ENCODE data around the gene METTL9. TPM values are rescaled to one million over a fixed set of nuclear protein-coding genes. Genes with fewer than 3 reads are reported as not detected.
A peak's percentile ranks its signal among the peaks of the same experiment; 100 is the strongest.
"Not testable (repeated sequence)": the region's sequence is repeated elsewhere in the genome, so short reads cannot be mapped to it uniquely, and the experiment has no call there.

Gene METTL9
- total RNA-seq, 2 donors from 2014 or later = 58.6 to 62.6 TPM

DNA sequence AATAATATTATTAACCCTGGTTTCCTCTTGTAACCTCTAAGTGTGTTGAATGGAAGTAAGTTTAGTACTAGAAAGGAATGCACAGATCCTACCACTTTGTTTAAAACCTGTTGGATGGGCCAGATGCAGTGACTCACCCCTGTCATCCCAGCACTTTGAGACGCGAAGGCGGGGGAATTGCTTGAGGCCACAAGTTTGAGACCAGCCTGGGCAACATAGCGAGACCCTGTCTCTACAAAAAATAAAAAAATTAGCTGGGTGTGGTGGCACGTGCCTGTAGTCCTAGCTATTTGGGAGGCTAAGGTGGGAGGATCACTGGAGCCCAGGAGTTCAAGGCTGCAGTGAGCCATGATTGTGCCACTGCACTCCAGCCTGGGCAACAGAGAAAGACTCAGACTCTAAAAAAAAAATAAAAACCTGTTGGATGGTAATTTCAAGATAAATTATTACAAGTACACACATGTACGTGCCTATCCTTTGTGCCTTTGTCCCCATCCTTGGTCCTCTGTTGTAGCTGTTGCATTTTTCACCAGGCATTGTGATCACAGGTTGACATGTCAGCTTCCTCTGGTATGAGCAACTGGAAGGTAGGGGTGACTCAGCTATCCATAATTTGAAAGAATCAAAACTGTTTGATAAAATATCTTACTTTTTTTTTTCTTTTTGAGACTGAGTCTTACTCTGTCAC lies 30.7 kb upstream of the METTL9 start:
- Histone ChIP-seq H3K9me3 (no peaks in the 10 kb centered on the region), H3K4me1 (no peaks in the 10 kb centered on the region), H3K27ac (no peak overlapping the region), H3K4me3 (no peak overlapping the region), H3K36me3 (no peaks in the 10 kb centered on the region), H3K27me3 (no peaks in the 10 kb centered on the region)
- DNase-seq (ENCODE audit: low spot score) = peak; percentile 53
- TF ChIP-seq, protein P1, sequence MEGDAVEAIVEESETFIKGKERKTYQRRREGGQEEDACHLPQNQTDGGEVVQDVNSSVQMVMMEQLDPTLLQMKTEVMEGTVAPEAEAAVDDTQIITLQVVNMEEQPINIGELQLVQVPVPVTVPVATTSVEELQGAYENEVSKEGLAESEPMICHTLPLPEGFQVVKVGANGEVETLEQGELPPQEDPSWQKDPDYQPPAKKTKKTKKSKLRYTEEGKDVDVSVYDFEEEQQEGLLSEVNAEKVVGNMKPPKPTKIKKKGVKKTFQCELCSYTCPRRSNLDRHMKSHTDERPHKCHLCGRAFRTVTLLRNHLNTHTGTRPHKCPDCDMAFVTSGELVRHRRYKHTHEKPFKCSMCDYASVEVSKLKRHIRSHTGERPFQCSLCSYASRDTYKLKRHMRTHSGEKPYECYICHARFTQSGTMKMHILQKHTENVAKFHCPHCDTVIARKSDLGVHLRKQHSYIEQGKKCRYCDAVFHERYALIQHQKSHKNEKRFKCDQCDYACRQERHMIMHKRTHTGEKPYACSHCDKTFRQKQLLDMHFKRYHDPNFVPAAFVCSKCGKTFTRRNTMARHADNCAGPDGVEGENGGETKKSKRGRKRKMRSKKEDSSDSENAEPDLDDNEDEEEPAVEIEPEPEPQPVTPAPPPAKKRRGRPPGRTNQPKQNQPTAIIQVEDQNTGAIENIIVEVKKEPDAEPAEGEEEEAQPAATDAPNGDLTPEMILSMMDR (IDR thresholded peaks at IDR 0.05) = no peak

DNA sequence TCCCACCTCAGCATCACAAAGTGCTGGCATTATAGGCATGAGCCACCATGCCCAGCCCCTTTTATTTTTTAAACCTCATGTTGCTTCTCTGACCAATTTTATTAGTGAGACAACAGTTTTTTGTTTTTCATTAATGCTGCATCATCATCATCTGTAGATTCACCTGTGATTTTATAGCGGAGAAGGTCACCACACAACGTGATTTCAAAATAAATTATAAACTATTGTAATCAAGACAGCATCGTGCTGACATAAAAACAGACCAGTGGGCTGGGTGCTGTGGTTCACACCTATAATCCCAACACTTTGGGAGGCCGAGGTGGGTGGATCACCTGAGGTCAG lies 28.7 kb upstream of the METTL9 start:
- H3K27ac ChIP-seq = no peak overlapping the region
- TF ChIP-seq, protein P1 (IDR thresholded peaks at IDR 0.05) = no peak
- H3K9me3 ChIP-seq = no peaks in the 10 kb centered on the region
- no peaks in the 10 kb centered on the region for H3K4me1 ChIP-seq
- no peaks in the 10 kb centered on the region for H3K27me3 ChIP-seq
- no peaks in the 10 kb centered on the region for H3K36me3 ChIP-seq
- DNase-seq (ENCODE audit: low spot score) = no peak
- no peak overlapping the region for H3K4me3 ChIP-seq

DNA sequence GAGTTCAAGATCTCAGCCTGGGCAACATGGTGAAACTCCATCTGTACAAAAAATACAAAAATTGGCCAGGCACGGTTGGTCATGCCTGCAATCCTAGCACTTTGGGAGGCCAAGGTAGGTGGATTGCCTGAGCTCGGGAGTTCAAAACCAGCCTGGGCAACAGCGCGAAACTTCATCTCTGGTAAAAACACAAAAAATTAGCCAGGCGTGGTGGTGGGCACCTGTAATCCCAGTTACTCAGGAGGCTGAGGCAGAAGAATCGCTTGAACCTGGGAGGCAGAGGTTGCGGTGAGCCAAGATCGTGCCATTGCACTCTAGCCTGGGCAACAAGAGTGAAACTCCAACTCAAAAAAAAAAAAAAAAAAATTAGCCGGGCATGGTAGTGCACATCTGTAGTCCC lies 25.9 kb upstream of the METTL9 start:
- DNase-seq (ENCODE audit: low spot score) = peak; percentile 55
- not testable (repeated sequence) for H3K27ac ChIP-seq, H3K9me3 ChIP-seq, H3K27me3 ChIP-seq, H3K4me3 ChIP-seq, H3K4me1 ChIP-seq, H3K36me3 ChIP-seq

DNA sequence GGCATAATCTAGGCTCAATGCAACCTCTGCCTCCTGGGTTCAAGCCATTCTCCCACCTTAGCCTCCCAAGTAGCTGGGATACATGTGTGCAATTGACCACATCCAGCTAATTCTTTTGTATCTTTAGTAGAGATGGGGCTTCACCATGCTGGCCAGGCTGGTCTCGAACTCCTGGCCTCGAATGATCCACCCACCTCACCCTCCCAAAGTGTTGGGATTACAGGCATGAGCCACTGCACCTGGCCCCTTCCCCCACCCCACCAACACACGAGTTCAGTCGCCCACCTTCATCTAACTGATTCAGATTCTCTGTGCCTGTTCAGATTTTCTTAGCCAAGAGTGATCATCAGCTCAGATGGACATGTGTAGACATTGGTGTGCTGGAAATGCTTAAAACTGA lies 25.0 kb upstream of the METTL9 start:
- Histone ChIP-seq H3K27me3 (no peaks in the 10 kb centered on the region), H3K9me3 (no peaks in the 10 kb centered on the region), H3K36me3 (no peaks in the 10 kb centered on the region), H3K4me1 (no peaks in the 10 kb centered on the region), H3K27ac (no peak overlapping the region), H3K4me3 (no peak overlapping the region)
- TF ChIP-seq, protein P1 (IDR thresholded peaks at IDR 0.05) = no peak
- peak; percentile 53 for DNase-seq (ENCODE audit: low spot score)

DNA sequence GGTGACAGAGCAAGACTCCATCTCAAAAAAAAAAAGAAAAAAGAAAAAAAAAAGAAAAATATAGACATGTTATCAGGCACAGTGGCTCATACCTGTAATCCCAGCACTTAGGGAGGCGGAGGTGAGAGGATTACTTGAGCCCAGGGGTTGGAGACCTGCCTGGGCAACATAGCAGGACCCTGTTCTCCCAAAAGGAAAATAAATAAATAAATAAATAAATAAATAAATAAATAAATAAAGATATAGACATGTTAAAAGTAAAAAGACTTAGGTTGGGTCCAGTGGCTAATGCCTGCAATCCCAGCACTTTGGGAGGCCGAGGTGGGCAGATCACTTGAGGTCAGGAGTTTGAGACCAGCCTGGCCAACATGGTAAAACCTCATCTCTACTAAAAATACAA lies 23.1 kb upstream of the METTL9 start:
- peak; percentile 57 for DNase-seq (ENCODE audit: low spot score)
- H3K4me1 ChIP-seq, H3K27ac ChIP-seq, H3K9me3 ChIP-seq, H3K36me3 ChIP-seq, H3K27me3 ChIP-seq, H3K4me3 ChIP-seq: not testable (repeated sequence)

DNA sequence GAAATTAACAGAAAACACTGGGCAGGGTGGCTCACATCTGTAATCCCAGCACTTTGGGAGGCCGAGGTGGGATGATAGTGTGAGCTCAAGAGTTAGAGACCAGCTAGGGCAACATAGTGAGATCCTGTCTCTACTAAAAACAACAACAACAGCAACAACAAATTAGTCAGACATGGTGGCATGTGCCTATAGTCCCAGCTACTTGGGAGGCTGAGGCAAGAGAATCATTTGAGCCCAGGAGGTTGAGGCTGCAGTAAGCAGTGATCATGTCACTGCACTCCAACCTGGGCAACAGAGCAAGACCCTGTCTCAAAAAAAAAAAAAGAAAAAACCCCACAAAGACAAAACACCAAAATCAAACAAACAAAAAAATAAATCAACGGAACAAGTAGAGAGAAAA lies 21.9 kb upstream of the METTL9 start:
- not testable (repeated sequence) for H3K9me3 ChIP-seq; H3K4me1 ChIP-seq; H3K27me3 ChIP-seq; H3K27ac ChIP-seq; H3K4me3 ChIP-seq; DNase-seq (ENCODE audit: low spot score); H3K36me3 ChIP-seq

DNA sequence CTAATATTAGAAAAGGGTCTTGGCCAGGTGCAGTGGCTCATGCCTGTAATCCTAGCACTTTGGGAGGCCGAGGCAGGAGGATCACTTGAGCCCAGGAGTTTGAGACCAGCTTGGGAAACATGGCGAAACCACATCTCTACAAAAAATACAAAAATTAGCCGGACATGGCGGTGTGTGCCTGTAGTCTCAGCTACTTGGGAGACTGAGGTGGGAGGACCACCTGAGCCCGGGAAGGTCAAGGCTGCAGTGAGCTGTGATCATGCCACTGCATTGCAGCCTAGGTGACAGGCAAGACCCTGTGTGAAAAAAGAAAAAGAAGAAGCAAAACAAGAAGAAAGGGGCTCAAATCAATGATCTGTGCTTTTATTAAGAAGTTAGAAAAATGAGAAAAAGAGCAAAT lies 21.1 kb upstream of the METTL9 start:
- H3K27ac ChIP-seq; H3K4me3 ChIP-seq; H3K36me3 ChIP-seq; H3K9me3 ChIP-seq; DNase-seq (ENCODE audit: low spot score); H3K27me3 ChIP-seq; H3K4me1 ChIP-seq: not testable (repeated sequence)

DNA sequence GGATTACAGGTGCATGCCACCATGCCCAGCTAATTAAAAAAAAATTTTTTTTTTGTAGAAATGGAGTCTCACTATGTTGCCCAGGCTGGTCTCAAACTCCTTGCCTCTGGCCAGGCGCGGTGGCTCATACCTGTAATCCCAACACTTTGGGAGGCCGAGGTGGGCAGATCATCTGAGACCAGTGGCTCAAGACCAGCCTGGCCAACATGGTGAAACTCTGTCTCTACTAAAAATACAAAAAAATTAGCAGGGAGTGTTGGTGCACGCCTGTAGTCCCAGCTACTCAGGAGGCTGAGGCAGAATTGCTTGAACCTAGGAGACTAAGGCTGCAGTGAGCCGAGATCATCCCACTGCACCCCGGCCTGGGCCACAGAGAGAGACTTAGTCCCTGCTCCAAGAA lies 19.2 kb upstream of the METTL9 start:
- not testable (repeated sequence) for H3K4me1 ChIP-seq; H3K27me3 ChIP-seq; H3K36me3 ChIP-seq; H3K27ac ChIP-seq; DNase-seq (ENCODE audit: low spot score); H3K4me3 ChIP-seq; H3K9me3 ChIP-seq

All from right atrium auricular region (tissue), 2 donors.